ENCODE measurements around the gene MRPL55.
A peak's percentile ranks its signal among the peaks of the same experiment; 100 is the strongest.

The MRPL55 gene

GRCh38 chr1:228141226-228142044 lies 32.3 kb upstream of the MRPL55 start:
- Mint-ChIP-seq H3K27me3 (ENCODE audit: low read depth, poor library complexity) (peaks cover 31% of the 10 kb centered on the region), H3K4me3 (peak overlapping the region; percentile 92), H3K27ac (peak overlapping the region; percentile 95), H3K36me3 (ENCODE audit: low read depth) (no peaks in the 10 kb centered on the region), H3K9me3 (no peaks in the 10 kb centered on the region), H3K4me1 (peaks cover 21% of the 10 kb centered on the region)
- TF ChIP-seq CTCF (IDR thresholded peaks at IDR 0.05) = no peak
- DNase-seq = no peak

GRCh38 chr1:228140724-228141225 lies 31.7 kb upstream of the MRPL55 start:
- Mint-ChIP-seq H3K27ac (peak overlapping the region; percentile 95), H3K9me3 (no peaks in the 10 kb centered on the region), H3K36me3 (ENCODE audit: low read depth) (no peaks in the 10 kb centered on the region), H3K4me3 (peak overlapping the region; percentile 92), H3K27me3 (ENCODE audit: low read depth, poor library complexity) (peaks cover 37% of the 10 kb centered on the region), H3K4me1 (peaks cover 21% of the 10 kb centered on the region)
- no peak for DNase-seq
- no peak for TF ChIP-seq CTCF (IDR thresholded peaks at IDR 0.05)

GRCh38 chr1:228139931-228140723 lies 31.0 kb upstream of the MRPL55 start, which contains the start of gene GUK1:
Gene GUK1 (plus strand): TSS chr1:228140279. CDS start chr1:228140303, 24 bp downstream.
- peak; percentile 100 for DNase-seq
- Mint-ChIP-seq H3K36me3 (ENCODE audit: low read depth) (no peaks in the 10 kb centered on the region), H3K27me3 (ENCODE audit: low read depth, poor library complexity) (peaks cover 44% of the 10 kb centered on the region), H3K4me3 (peak within 1 kb of the TSS; percentile 92), H3K9me3 (no peaks in the 10 kb centered on the region), H3K4me1 (peaks cover 21% of the 10 kb centered on the region), H3K27ac (peak within 1 kb of the TSS; percentile 95)
- no peak for TF ChIP-seq CTCF (IDR thresholded peaks at IDR 0.05)

- Mint-ChIP-seq H3K4me3 (peak overlapping the region; percentile 92), H3K36me3 (ENCODE audit: low read depth) (no peaks in the 10 kb centered on the region), H3K27ac (peak overlapping the region; percentile 92), H3K27me3 (ENCODE audit: low read depth, poor library complexity) (peaks cover 51% of the 10 kb centered on the region), H3K9me3 (no peaks in the 10 kb centered on the region), H3K4me1 (peaks cover 21% of the 10 kb centered on the region)
- no peak for DNase-seq
- TF ChIP-seq CTCF (IDR thresholded peaks at IDR 0.05) = no peak
Measured at GRCh38 chr1:228139406-228139930, 30.4 kb upstream of the MRPL55 start.

GRCh38 chr1:228136901-228137300 lies 27.8 kb upstream of the MRPL55 start:
- Mint-ChIP-seq H3K4me1 (peaks cover 9% of the 10 kb centered on the region), H3K27me3 (ENCODE audit: low read depth, poor library complexity) (peaks cover 73% of the 10 kb centered on the region), H3K27ac (no peak overlapping the region), H3K36me3 (ENCODE audit: low read depth) (no peaks in the 10 kb centered on the region), H3K4me3 (no peak overlapping the region), H3K9me3 (no peaks in the 10 kb centered on the region)
- no peak for DNase-seq
- TF ChIP-seq CTCF (IDR thresholded peaks at IDR 0.05) = no peak

All from nephron progenitor cell (in vitro differentiated cells).